HL-60/S4 treated with phorbol 12-myristate 13-acetate at 8.2 ng/mL for 4 days and 3 days (cell line): ENCODE measurements around the gene SLC7A5.

Experiments
- in situ Hi-C: fragments of 300-500 bp; cut with MboI; formaldehyde crosslinking; loops from 2 replicates; pipeline ENCODE4 v1.15.0; 2022; ENCODE audit warnings: low sequenced_read_pairs

The SLC7A5 gene

GRCh38 chr16:87846705-87847466 lies 22.4 kb downstream of the SLC7A5 start:
- in situ Hi-C loops = no loop called here

- in situ Hi-C loops = no loop called here
These were observed 23.3 kb downstream of the SLC7A5 start for GRCh38 chr16:87845807-87846619.

- in situ Hi-C loops = no loop called here
These were observed 24.1 kb downstream of the SLC7A5 start for GRCh38 chr16:87845213-87845612.

- in situ Hi-C loops = no loop called here
These were observed 24.5 kb downstream of the SLC7A5 start for GRCh38 chr16:87844809-87845208.

- in situ Hi-C loops = no loop called here
These were observed 25.1 kb downstream of the SLC7A5 start for GRCh38 chr16:87844120-87844733.

GRCh38 chr16:87843678-87844105 lies 25.6 kb downstream of the SLC7A5 start:
- in situ Hi-C loops = no loop called here

GRCh38 chr16:87842209-87842869 lies 27.0 kb downstream of the SLC7A5 start:
- in situ Hi-C loops = no loop called here

GRCh38 chr16:87841340-87842208 lies 27.7 kb downstream of the SLC7A5 start:
- in situ Hi-C loops = no loop called here

- in situ Hi-C loops = no loop called here
These were observed 28.9 kb downstream of the SLC7A5 start for GRCh38 chr16:87840271-87840978.

- in situ Hi-C loops = no loop called here
These were observed 29.6 kb downstream of the SLC7A5 start for GRCh38 chr16:87839542-87840270.

- in situ Hi-C loops = no loop called here
These were observed 30.4 kb downstream of the SLC7A5 start for GRCh38 chr16:87838643-87839541.

GRCh38 chr16:87837627-87838289 lies 31.5 kb downstream of the SLC7A5 start:
- in situ Hi-C loops = no loop called here

GRCh38 chr16:87836844-87837581 lies 32.3 kb downstream of the SLC7A5 start:
- in situ Hi-C loops = no loop called here

- in situ Hi-C loops = no loop called here
These were observed 32.9 kb downstream of the SLC7A5 start for GRCh38 chr16:87836346-87836843.

- in situ Hi-C loops = no loop called here
These were observed 33.4 kb downstream of the SLC7A5 start for GRCh38 chr16:87835882-87836331.
